SKM-1 (cell line): ENCODE measurements around the gene N4BP3.
A peak's percentile ranks its signal among the peaks of the same experiment; 100 is the strongest.
"Not testable (repeated sequence)": the region's sequence is repeated elsewhere in the genome, so short reads cannot be mapped to it uniquely, and the experiment has no call there.

ENCODE experiments used
- DNase-seq: peaks from one replicate; lab custom pipeline; 2025; ENCODE audit not compliant: unreplicated experiment; lab: John Stamatoyannopoulos, UW

Gene N4BP3

DNA sequence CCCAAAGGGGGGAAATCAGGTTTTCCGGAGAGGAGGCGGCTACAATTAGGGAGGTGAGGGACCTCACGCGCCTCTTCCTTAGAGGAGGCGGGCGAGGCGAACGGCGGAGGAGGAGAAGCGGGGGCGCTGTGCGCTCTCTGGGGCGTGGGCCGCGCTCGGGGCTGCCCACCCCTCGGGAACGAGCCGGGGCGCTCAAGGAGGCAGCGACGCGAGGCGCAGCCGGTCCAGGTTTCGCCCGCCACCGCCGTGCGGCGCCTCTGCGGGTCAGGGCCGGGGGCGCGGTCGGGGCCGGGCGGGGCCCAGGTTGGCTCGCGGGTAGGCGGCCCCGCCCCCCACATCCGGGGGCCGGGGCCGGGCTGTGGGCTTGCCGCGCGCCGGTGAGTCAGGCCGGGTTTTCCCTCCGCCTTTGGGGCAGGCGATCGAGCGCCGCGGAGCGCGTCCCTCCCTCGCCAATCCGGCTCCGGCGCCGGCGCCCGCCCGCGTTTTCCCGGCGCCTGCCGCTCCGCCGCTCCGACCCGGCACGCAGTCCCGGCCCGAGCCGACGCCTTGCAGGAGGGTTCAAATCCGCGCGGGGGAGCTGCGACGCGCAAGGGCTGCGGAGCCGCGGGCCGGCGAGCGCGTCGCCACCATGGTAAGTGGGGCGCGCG lies at the start of gene N4BP3:
Gene N4BP3 (plus strand): TSS at position 392 of the 647 bp plus-strand sequence. CDS start 6,052 bp downstream, outside the sequence.
- DNase-seq = no peak

DNA sequence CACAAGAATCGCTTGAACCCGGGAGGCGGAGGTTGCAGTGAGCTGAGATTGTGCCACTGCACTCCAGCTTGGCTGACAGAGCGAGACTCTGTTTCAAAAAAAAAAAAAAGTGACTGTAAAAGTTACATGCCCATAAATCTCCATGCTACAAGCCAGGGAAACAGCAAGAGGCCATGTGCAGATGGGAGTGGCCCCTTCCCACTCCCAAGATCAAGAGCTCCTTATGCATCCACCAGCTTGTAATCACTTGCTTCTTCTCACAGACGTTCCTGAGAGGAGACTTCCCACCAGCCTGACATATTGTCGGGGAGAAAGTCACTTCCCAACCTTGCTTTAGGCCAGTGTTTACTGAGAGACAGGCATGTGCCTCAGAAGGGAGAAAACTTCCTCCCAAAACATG lies 45.6 kb upstream of the N4BP3 start:
- no peak for DNase-seq

DNA sequence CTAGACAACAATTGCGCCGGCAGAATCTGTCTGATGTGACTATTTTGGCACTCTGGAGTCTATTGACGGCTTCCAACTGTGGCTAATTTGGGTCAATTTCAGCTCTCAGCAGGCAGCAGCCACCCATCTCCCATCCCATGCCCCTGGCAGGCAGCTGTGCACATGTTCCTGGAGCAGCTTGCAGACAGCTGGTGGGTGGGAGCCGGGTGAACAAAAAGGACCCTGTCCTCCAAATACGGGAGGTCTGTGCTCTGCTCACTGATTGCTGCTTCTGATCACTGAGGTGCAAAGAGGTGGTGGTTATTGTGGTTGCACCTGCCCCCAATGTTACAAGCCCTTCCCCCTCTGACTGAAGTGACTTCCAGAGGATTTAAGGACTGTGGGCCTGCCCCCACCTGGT lies 45.0 kb upstream of the N4BP3 start:
- DNase-seq = no peak

GRCh38 chr5:178069909-178070308 lies 43.4 kb upstream of the N4BP3 start:
- peak; percentile 55 for DNase-seq

DNA sequence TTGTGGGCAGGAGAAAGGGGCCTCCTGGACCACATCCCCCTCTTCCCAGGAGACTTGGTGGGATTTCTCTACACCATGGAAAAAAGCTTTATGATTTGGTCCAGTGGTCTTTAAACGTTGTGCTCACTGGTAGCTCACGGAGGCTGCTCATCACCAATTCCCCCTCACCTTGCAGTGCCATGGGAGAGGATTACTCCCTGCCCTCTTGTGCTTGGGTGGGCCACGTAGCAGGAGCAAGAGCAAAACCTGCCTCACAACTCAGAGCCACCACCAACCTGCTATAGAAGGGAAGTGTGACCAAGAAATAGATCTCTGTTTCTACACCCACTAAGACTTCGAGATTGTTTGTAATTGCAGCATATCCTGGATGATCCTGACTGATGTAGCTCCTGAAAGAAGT lies 42.2 kb upstream of the N4BP3 start:
- DNase-seq = no peak

GRCh38 chr5:178072749-178073148 lies 40.6 kb upstream of the N4BP3 start:
- no peak for DNase-seq

DNA sequence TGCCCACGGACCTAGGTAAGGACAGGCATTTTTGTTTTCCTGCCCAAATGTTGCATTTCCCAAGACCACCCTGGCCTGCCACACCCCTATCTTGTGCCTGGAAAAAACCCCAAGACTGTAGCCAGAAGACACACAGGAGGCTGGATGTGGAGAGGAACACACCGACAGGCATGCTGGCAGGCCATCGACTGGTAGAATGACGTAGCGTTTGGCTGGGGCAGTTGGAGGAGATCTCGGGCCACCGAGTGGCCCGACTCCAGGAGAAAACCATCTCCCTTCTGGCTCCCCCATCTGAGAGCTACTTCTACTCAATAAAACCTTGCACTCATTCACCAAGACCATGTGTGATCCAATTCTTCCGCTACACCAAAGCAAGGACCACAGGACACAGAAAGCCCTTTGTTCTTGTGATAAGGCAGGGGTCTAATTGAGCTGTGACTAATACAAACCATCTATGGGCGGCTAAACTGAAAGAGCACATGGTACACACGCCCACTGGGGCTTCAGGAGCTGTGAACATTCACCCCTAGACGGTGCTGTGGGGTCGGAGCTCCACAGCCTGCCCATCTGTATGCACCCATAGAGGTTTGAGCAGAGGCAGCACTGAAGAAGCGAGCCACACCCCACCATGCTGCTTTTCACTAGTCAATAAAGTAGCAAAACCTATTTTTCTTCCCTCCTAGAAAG lies 38.9 kb upstream of the N4BP3 start:
- no peak for DNase-seq

GRCh38 chr5:178076965-178077364 lies 36.4 kb upstream of the N4BP3 start:
- not testable (repeated sequence) for DNase-seq

GRCh38 chr5:178077751-178078150 lies 35.6 kb upstream of the N4BP3 start:
- DNase-seq = no peak

DNA sequence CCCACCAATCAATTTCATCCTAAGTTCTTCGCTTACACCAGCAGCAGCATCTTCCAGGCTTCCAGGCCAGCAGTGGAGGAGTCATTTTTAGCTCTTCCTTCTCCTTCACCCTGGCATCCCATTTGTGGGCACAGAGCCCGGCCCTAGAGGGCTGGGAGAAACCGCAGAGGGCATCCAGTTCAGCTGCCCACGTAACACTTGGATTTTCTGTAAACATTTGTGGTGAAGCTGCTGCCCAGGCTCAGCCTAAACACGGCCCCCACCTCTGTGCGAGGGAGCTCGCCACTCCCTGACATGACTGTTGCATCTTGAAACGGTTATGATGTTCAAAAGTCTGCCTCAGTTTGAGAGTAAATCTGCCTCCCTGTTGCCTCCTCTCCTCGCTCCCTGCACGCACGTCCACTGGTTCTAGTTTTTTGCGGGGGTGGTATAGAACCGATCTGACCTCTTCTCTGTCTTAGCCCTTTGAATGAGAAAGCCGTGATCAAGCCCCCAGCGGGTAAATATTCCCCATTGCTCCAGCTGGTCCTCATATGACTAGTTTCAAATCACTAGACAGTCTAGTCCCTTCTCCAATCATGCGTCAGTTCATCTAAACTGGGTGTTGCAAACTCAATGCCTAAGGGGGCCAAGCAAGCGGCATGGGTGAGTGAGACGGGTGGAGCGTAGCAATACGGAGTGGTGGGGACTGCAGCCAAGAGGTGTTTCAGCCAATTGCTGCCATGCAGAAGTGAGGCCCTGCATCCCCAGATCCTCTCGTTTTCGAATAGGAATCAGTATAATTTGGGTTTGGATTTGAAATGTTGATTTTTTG lies 34.9 kb upstream of the N4BP3 start:
- DNase-seq = no peak

GRCh38 chr5:178080056-178080455 lies 33.3 kb upstream of the N4BP3 start:
- no peak for DNase-seq

- DNase-seq = no peak
Observed at GRCh38 chr5:178080618-178081410, 32.5 kb upstream of the N4BP3 start.

- no peak for DNase-seq
Observed at GRCh38 chr5:178081571-178082243, 31.6 kb upstream of the N4BP3 start.

DNA sequence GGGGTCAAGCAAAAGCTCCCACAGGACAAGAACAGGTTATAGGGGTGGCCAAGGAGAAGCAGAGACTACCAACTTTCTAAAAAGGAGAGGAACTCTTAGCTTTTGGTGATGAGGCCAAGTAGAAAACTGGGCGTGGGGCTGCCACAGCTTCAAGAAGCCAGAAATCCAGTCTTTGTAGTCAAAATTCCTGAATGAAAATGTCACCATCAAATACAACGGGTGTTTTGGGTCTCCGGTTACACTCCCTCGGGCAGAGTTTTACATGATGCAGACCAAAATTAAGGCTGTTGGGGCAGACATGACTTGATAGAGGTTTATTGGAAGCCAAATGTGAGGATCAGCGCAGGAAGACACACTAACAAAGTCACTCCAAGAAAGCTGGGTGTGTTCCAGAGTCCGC lies 29.4 kb upstream of the N4BP3 start:
- no peak for DNase-seq

DNA sequence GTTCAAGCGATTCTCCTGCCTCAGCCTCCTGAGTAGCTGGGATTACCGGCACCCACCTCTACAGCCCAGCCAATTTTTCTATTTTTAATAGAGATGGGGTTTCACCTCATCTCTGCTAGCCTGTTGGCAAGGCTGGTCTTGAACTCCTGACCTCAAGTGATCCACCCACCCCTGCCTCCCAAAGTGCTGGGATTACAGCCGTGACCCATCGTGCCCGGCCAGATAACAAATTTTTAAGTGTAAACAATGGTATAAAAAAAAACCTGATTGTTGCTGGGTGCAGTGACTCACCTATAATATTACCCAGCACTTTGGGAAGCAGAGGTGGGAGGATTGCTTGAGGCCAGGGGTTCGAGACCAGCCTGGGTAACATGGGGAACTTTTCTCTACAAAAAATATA lies 28.0 kb upstream of the N4BP3 start:
- DNase-seq = no peak

- DNase-seq = no peak
Observed at GRCh38 chr5:178086266-178086665, 27.1 kb upstream of the N4BP3 start.

- DNase-seq = not testable (repeated sequence)
Observed at GRCh38 chr5:178087199-178087598, 26.1 kb upstream of the N4BP3 start.

DNA sequence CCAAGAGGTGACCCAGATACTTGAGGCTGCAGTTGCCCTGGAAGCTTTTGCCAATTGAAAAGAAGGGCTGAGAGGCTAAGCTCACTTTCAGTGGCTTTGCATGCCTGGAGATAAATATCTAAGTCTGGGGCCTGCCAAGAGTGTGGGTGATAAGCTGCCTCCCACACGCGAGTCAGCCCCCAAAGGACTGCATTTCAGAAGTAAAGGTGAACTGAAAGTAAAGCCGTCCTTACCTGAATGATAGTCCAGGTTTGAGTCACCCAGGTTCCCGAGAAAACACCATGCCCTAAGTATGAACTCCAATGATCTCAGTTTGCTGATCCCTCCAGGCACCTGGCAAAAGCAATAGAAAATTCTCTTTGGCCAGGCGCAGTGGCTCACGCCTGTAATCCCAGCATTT lies 22.5 kb upstream of the N4BP3 start:
- no peak for DNase-seq

DNA sequence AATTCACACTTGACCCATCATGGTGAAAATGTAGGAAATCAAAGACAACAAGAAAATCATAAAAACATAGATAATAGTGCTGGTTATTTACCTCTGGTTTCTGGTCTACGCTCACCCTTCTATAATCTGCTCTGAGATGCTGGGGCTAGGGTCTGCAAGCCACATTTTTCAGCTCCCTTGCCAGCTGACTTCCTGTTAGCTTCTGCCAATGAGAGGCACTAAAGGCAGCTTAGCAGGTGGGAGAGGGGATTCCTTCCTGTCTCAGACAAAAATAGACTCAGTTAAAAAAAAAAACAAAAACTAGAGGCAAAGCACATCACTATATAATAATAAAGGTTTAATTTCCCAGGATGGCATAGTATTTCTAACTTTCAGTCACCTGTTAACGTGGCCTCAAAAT lies 20.2 kb upstream of the N4BP3 start:
- no peak for DNase-seq

- no peak for DNase-seq
Observed at GRCh38 chr5:178094345-178094744, 19.0 kb upstream of the N4BP3 start.

DNA sequence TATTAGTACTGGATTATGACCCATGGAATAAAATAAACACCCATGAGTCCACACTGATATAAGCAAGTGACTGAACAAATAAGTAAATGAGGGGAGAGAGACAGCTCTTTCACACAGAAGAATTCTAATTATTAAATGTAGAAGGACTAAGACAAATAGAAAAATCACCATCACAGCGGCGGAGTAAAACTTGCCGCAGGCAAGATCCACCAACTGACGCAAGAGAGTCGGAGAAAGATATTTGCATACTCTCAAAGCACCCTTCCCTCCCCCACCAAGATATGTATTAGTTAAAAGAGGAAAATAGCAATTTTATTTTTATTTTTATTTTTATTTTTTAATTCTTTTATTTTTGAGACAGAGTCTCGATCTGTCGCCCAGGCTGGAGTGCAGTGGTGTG lies 14.6 kb upstream of the N4BP3 start:
- no peak for DNase-seq
